Measurements from ENCODE around the gene AKAP7.

DNA sequence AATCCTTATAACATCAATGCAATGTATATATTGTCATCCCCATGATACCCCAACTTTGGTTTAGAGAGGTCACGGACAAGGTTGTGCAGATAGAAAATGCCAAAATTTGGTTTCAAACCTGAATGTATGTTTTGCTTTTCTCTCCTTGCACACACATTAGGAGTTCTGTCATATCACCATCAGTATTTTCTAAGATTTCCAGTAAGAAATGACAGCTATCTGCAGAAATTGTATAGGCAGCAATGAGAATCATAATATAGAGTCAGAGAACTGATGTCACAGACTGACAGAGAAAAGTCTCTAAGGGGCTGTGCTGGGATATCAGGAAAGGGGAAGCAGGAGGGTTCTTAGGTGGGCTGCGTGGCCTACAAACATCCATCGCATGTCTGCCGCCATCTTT, 140.0 kb downstream of the AKAP7 start:
- TF ChIP-seq YY1 (IDR thresholded peaks at IDR 0.05; ENCODE audit: insufficient read depth, insufficient read length), result no peak
- no peak for TF ChIP-seq ZNF274 (IDR thresholded peaks at IDR 0.05; ENCODE audit: low read depth, low read length)
